ENCODE measurements around the gene CD248.

DNA sequence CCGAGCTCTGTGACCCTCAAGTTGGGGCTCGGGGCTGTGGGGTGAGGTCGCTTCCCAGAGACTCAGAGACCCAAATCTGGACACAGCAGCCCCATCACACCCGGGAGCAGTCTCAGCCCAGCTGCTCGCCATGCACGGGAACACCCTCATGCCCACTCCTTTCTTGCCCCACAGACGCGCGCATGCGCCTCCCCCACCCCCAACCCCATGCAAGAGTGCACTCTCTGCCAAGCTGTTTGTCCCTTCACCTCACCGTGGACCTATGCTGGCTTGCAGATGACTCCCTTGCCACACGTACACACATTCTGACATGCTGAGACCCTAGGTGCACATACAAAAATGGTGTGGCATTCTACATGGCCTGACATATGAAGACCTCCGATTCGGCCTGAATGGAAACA, 478 bp upstream of the CD248 start:
- TF ChIP-seq CTCF (IDR thresholded peaks at IDR 0.05) (no peak), POLR2A (IDR thresholded peaks at IDR 0.05) (no peak)

Measured in heart left ventricle (tissue), 13 donors.